IPS-NIHi7 (cell line): ENCODE measurements around the gene NME1.
A peak's percentile ranks its signal among the peaks of the same experiment; 100 is the strongest.
"Not testable (repeated sequence)": the region's sequence is repeated elsewhere in the genome, so short reads cannot be mapped to it uniquely, and the experiment has no call there.

Source experiments
- DNase-seq: peaks from one replicate; pipeline ENCODE4 v3.0.0; 2012; ENCODE audit warnings: mixed read lengths; ENCODE audit errors: extremely low spot score

Gene NME1

GRCh38 chr17:51153210-51154072 is at the start of gene NME1:
Gene NME1 (plus strand): TSS chr17:51153559. CDS start chr17:51155655, 2,096 bp downstream.
- DNase-seq: peak; percentile 96

GRCh38 chr17:51107778-51108177 is 45.6 kb upstream of the NME1 start:
- no peak for DNase-seq

- not testable (repeated sequence) for DNase-seq
These were observed 40.8 kb upstream of the NME1 start for GRCh38 chr17:51112303-51113222.

GRCh38 chr17:51115179-51115578 is 38.2 kb upstream of the NME1 start:
- DNase-seq: no peak

GRCh38 chr17:51118330-51119195 is 34.8 kb upstream of the NME1 start:
- no peak for DNase-seq

GRCh38 chr17:51119415-51120356 is 33.7 kb upstream of the NME1 start:
- DNase-seq: peak; percentile 32

- DNase-seq: peak; percentile 27
These were observed 33.0 kb upstream of the NME1 start for GRCh38 chr17:51120357-51120738.

- DNase-seq: peak; percentile 97
These were observed 32.4 kb upstream of the NME1 start, which contains the start of gene SPAG9 for GRCh38 chr17:51120739-51121619. Gene SPAG9 (minus strand): TSS chr17:51120868. CDS start chr17:51120656, 212 bp downstream.

GRCh38 chr17:51121620-51122472 is 31.5 kb upstream of the NME1 start:
- DNase-seq: peak; percentile 78

GRCh38 chr17:51122473-51123115 is 30.8 kb upstream of the NME1 start:
- not testable (repeated sequence) for DNase-seq

- DNase-seq: no peak
These were observed 28.5 kb upstream of the NME1 start for GRCh38 chr17:51124640-51125503.

GRCh38 chr17:51128076-51128475 is 25.3 kb upstream of the NME1 start:
- no peak for DNase-seq

- DNase-seq: no peak
These were observed 20.4 kb upstream of the NME1 start for GRCh38 chr17:51132964-51133319.

- no peak for DNase-seq
These were observed 20.0 kb upstream of the NME1 start for GRCh38 chr17:51133365-51133764.

- no peak for DNase-seq
These were observed 17.4 kb upstream of the NME1 start for GRCh38 chr17:51135956-51136355.

- no peak for DNase-seq
These were observed 10.8 kb upstream of the NME1 start for GRCh38 chr17:51142597-51142996.
